Measurements from ENCODE around the gene ERV3-1.
"Not testable (repeated sequence)": the region's sequence is repeated elsewhere in the genome, so short reads cannot be mapped to it uniquely, and the experiment has no call there.

GRCh38 chr7:65035469-65035868 is 29.0 kb upstream of the ERV3-1 start:
- TF ChIP-seq CTCF, POLR2A (IDR thresholded peaks at IDR 0.05): not testable (repeated sequence)

Measured in thyroid gland (tissue), 4 donors.